ENCODE data around the gene ANKRD2.

ANKRD2 gene

DNA sequence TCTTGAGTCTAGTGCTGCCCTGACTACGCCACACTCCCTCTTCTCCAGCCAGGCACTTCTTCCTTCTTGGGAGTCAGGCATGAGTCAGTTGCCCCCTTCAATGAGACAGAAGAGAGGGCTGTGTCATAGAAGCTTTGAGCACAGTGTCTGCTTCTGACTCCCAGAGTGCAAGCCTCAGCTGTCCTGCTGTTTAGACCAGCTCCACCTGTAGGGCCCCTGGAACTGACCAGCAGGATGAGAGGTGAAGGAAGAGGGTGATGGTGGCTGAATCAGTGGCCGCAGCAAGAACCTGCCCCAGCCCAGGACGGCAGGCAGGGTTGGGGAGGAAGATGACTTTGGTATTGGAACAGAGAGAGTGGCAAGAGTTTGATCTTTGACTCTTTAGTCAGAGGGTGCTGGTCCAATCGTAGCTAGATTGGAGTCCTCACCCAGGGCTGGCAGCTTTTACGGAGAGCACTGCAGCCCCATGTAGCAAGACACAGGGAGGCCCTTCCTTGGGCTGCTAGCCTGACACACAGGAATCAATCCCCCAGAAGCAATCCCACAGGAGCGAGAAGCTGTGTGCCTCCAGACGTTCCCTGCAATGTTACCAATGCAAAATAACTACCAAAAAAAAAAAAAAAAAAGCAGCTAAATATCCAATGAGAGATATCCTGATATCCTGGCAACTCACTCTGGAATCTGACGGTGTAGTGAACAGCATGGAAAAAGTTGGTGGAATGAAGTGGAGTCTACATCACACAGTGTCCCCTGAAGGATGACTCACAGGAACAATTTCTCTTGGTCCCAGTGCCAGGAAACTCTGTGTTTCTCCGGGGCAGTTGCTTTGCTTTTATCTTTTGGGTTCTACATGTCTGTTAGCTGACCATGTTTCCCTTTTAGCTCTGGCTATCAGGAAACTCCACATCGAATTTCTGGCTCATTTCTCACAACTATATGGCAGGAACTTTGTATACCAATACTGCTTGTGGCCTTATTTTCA lies 23.8 kb downstream of the ANKRD2 start:
- no peak overlapping the region for H3K4me3 ChIP-seq (ENCODE audit: low read depth, low read length)
- no peak for TF ChIP-seq CTCF (IDR thresholded peaks at IDR 0.05; ENCODE audit: low read depth, low read length, missing control alignments)
- no peak for DNase-seq (ENCODE audit: low read depth)

- no peak for TF ChIP-seq CTCF (IDR thresholded peaks at IDR 0.05; ENCODE audit: low read depth, low read length, missing control alignments)
- no peak overlapping the region for H3K4me3 ChIP-seq (ENCODE audit: low read depth, low read length)
- no peak for DNase-seq (ENCODE audit: low read depth)
These were observed 25.2 kb downstream of the ANKRD2 start for GRCh38 chr10:97597778-97598177.

DNA sequence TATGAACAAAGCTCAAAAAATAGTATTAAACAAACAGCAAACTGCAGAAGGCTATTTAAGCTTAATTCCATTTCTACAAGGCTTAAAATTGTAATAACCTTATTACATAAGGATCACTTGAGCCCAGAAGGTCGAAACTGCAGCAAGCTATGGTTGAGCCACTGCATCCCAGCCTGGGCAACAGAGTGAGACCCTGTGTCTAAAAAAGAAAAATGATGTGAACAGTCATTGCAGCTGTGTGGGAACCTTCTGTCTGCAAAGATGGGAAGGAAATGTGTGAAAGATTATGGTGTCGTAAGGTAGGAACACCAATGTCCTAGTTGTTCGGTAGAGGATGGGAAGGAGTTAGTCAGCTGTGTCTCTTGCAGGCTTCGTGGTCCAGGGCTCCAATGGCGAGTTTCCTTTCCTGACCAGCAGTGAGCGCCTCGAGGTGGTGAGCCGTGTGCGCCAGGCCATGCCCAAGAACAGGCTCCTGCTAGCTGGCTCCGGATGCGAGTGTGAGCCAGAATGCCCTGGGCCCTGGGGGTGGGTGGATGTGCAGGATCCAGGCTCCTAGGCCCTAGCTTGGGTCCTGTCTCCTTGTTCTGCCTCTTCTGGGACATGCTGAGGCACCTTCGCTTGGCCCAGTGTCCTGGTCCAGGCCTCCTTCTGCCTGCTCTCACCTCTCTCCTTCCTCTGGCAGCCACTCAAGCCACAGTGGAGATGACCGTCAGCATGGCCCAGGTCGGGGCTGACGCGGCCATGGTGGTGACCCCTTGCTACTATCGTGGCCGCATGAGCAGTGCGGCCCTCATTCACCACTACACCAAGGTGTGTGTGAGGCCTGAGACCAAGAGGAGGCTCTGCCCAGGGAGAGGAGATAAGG lies 26.1 kb downstream of the ANKRD2 start:
- no peak for TF ChIP-seq CTCF (IDR thresholded peaks at IDR 0.05; ENCODE audit: low read depth, low read length, missing control alignments)
- DNase-seq (ENCODE audit: low read depth): no peak
- no peak overlapping the region for H3K4me3 ChIP-seq (ENCODE audit: low read depth, low read length)

DNA sequence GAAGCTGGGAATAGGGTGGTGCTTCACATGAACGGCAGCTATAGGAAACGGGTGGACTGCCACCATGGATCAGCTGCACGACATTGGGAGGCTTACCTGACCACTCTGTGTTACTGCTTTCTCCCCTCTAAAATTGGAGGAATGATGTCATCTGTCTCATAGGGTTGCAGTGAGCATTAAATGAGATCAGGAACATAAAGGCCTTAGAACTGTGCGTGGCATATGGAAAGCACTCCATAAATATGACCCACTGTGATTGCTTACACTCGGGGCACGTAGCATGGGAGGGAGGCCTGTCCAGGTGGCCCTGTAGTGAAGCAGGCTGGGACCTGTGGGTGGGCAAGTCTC lies 26.7 kb downstream of the ANKRD2 start:
- H3K4me3 ChIP-seq (ENCODE audit: low read depth, low read length): no peak overlapping the region
- no peak for DNase-seq (ENCODE audit: low read depth)
- TF ChIP-seq CTCF (IDR thresholded peaks at IDR 0.05; ENCODE audit: low read depth, low read length, missing control alignments): no peak

DNA sequence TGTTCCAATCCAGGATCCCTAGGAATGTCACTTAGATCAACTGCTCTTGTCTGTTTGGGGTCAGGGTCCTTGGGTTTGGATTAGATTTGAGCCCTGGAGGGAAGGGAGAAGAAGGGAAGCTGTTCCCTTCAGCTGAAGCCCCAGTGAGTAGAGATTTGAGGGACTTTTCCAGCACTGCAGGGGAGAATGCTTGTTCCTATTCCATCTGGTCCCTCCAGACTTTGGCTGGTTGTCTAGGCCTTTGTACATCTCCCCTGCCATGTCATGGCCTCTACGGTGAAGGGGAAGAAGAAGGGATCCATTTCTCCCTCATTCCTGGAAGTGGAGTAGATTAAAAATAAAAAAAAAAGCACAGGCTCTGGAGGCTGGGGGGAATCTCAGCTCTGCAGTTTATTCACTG lies 28.0 kb downstream of the ANKRD2 start:
- no peak for TF ChIP-seq CTCF (IDR thresholded peaks at IDR 0.05; ENCODE audit: low read depth, low read length, missing control alignments)
- H3K4me3 ChIP-seq (ENCODE audit: low read depth, low read length): no peak overlapping the region
- no peak for DNase-seq (ENCODE audit: low read depth)

GRCh38 chr10:97601268-97602215 lies 29.0 kb downstream of the ANKRD2 start:
- TF ChIP-seq CTCF (IDR thresholded peaks at IDR 0.05; ENCODE audit: low read depth, low read length, missing control alignments): no peak
- DNase-seq (ENCODE audit: low read depth): no peak
- H3K4me3 ChIP-seq (ENCODE audit: low read depth, low read length): no peak overlapping the region
